Esophagus muscularis mucosa (tissue), 4 donors: ENCODE results near the gene TBCD.

ENCODE experiments used
- EP300 ChIP-seq: sonication (generic); formaldehyde crosslinking; IDR thresholded peaks from one replicate; pipeline ENCODE4 v1.6.1; 2017; ENCODE audit warnings: antibody characterized with exemption
- POLR2A ChIP-seq: fragments of 450-650 bp; IDR thresholded peaks from one replicate; pipeline ENCODE4 v1.6.1; 2017; ENCODE audit warnings: antibody characterized with exemption, moderate library complexity, mild to moderate bottlenecking, low read depth
- POLR2AphosphoS5 ChIP-seq, 2 donors: sonication (generic); formaldehyde crosslinking; IDR thresholded peaks; one replicate each; pipeline ENCODE4 v1.6.1; 2017; ENCODE audit warnings: antibody characterized with exemption in 2 of 2
- TF ChIP-seq, protein P1 (sequence below), 3 experiments: fragments of 200-600 bp in 2 of 3; fragments of 450-650 bp in 1 of 3; sonication (generic) in 2 of 3; IDR thresholded peaks; one replicate each; pipeline ENCODE4 v1.5.1; 2017 to 2019; ENCODE audit warnings: antibody characterized with exemption in 3 of 3, mild to moderate bottlenecking in 2 of 3, moderate library complexity in 1 of 3

DNA sequence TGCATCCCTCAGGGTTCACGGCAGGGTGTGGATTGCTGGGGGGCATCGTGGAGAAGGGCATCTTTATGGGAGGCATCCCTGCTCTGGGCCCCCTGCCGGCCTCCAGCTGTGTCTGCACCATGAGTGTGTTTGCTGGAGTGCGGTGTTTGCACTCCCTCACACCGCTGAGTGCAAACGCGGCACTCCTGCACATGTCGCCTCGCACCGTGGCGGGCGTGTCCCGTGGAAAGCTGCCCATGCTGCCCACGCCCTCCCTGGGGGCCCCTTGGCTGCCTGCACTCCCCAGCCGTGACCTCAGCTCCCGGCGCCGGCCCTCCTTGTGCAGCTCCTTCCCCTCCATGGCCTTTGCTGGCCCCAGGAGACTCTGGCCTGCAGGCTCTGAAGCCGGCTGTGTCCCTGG lies 162.5 kb downstream of the TBCD start:
- TF ChIP-seq, protein P1, sequence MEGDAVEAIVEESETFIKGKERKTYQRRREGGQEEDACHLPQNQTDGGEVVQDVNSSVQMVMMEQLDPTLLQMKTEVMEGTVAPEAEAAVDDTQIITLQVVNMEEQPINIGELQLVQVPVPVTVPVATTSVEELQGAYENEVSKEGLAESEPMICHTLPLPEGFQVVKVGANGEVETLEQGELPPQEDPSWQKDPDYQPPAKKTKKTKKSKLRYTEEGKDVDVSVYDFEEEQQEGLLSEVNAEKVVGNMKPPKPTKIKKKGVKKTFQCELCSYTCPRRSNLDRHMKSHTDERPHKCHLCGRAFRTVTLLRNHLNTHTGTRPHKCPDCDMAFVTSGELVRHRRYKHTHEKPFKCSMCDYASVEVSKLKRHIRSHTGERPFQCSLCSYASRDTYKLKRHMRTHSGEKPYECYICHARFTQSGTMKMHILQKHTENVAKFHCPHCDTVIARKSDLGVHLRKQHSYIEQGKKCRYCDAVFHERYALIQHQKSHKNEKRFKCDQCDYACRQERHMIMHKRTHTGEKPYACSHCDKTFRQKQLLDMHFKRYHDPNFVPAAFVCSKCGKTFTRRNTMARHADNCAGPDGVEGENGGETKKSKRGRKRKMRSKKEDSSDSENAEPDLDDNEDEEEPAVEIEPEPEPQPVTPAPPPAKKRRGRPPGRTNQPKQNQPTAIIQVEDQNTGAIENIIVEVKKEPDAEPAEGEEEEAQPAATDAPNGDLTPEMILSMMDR (IDR thresholded peaks at IDR 0.05), result peak in 1 of 3 experiments; percentile 25
- TF ChIP-seq POLR2AphosphoS5 (IDR thresholded peaks at IDR 0.05) (no peak), POLR2A (no peak), EP300 (no peak)
